OCI-LY1 (cell line): Measurements from ENCODE around the gene FILIP1.

ENCODE experiments used
- EZH2 ChIP-seq: fragments of 200-600 bp; sonication (generic), shearing (Covaris generic); IDR thresholded peaks from 2 replicates; pipeline ENCODE4 v1.8.0; 2017; ENCODE audit warnings: borderline replicate concordance, mixed run types, mild to moderate bottlenecking, antibody characterized with exemption, low read length, moderate library complexity, mixed read lengths
- TF ChIP-seq, protein P1 (sequence below): fragments of 200-600 bp; sonication (generic), shearing (Covaris generic); IDR thresholded peaks from 2 replicates; pipeline ENCODE4 v1.5.1; 2017; ENCODE audit warnings: mild to moderate bottlenecking, antibody characterized with exemption, low read length, moderate library complexity, mixed read lengths

GRCh38 chr6:75351570-75351969 lies 142.0 kb downstream of the FILIP1 start:
- TF ChIP-seq, protein P1, sequence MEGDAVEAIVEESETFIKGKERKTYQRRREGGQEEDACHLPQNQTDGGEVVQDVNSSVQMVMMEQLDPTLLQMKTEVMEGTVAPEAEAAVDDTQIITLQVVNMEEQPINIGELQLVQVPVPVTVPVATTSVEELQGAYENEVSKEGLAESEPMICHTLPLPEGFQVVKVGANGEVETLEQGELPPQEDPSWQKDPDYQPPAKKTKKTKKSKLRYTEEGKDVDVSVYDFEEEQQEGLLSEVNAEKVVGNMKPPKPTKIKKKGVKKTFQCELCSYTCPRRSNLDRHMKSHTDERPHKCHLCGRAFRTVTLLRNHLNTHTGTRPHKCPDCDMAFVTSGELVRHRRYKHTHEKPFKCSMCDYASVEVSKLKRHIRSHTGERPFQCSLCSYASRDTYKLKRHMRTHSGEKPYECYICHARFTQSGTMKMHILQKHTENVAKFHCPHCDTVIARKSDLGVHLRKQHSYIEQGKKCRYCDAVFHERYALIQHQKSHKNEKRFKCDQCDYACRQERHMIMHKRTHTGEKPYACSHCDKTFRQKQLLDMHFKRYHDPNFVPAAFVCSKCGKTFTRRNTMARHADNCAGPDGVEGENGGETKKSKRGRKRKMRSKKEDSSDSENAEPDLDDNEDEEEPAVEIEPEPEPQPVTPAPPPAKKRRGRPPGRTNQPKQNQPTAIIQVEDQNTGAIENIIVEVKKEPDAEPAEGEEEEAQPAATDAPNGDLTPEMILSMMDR = no peak
- TF ChIP-seq EZH2 = no peak
